Measurements from ENCODE around the gene TBKBP1. TPM values are rescaled to one million over a fixed set of nuclear protein-coding genes. Genes with fewer than 3 reads are reported as not detected.

TBKBP1 gene
- total and polyA plus RNA-seq, 2 experiments from 2014 or later = 22.6 to 143 TPM

DNA sequence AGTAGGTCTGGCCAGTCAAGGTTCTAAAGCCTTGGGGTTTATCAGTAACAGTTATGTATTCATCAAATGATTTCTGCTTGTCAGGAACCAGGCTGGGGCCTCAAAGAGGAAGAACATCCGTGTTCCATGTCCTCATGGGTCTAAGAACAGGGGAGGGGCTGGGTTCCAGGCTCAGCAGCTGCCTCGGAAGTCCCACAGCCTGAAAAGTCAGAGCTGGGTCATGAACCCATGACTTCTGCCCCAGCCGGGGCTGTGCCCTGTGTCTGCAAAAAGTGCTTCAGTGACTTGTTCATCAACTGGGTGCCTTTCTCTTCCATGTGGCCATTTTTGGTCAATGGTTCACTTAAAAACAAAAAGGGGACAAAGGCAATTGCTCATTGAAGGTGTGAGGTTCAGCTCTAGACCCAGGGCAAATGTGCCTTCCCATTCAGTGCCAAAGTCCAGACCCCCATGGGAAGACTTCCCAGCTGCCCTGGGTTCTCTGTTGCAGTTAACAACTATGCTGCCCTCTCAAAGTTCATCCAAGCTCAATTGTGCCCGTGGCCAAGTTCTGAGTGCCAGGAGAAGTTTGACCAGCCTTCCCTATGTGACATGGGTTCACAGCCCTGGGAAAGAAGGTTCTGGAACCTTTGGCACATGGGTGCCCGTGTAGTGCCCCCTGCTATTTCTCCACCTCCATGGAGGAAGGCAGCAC is 18.5 kb downstream of the TBKBP1 start:
- no peak overlapping the region for H3K27ac ChIP-seq
- H3K27me3 ChIP-seq = no peaks in the 10 kb centered on the region
- no peaks in the 10 kb centered on the region for H3K9me3 ChIP-seq (ENCODE audit: low read depth)
- TF ChIP-seq, protein P1, sequence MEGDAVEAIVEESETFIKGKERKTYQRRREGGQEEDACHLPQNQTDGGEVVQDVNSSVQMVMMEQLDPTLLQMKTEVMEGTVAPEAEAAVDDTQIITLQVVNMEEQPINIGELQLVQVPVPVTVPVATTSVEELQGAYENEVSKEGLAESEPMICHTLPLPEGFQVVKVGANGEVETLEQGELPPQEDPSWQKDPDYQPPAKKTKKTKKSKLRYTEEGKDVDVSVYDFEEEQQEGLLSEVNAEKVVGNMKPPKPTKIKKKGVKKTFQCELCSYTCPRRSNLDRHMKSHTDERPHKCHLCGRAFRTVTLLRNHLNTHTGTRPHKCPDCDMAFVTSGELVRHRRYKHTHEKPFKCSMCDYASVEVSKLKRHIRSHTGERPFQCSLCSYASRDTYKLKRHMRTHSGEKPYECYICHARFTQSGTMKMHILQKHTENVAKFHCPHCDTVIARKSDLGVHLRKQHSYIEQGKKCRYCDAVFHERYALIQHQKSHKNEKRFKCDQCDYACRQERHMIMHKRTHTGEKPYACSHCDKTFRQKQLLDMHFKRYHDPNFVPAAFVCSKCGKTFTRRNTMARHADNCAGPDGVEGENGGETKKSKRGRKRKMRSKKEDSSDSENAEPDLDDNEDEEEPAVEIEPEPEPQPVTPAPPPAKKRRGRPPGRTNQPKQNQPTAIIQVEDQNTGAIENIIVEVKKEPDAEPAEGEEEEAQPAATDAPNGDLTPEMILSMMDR (IDR thresholded peaks at IDR 0.05; ENCODE audit: low read depth, low read length) = no peak
- H3K4me1 ChIP-seq (ENCODE audit: low read depth) = peaks cover 3% of the 10 kb centered on the region
- H3K36me3 ChIP-seq = peaks cover 9% of the 10 kb centered on the region
- no peak for DNase-seq (ENCODE audit: low read depth in 1 of 2, low spot score in 1 of 2)
- H3K4me3 ChIP-seq = no peak overlapping the region

GRCh38 chr17:47713980-47714700 is 20.2 kb downstream of the TBKBP1 start:
- Histone ChIP-seq H3K4me1 (ENCODE audit: low read depth) (no peaks in the 10 kb centered on the region), H3K36me3 (peaks cover 9% of the 10 kb centered on the region), H3K9me3 (ENCODE audit: low read depth) (no peaks in the 10 kb centered on the region), H3K27me3 (no peaks in the 10 kb centered on the region), H3K4me3 (no peak overlapping the region), H3K27ac (no peak overlapping the region)
- no peak for DNase-seq (ENCODE audit: low read depth in 1 of 2, low spot score in 1 of 2)
- TF ChIP-seq, protein P1 (IDR thresholded peaks at IDR 0.05; ENCODE audit: low read depth, low read length) = no peak

GRCh38 chr17:47714773-47715396 is 20.9 kb downstream of the TBKBP1 start:
- H3K9me3 ChIP-seq (ENCODE audit: low read depth) = no peaks in the 10 kb centered on the region
- DNase-seq (ENCODE audit: low read depth in 1 of 2, low spot score in 1 of 2) = no peak

GRCh38 chr17:47715669-47716325 is 21.8 kb downstream of the TBKBP1 start:
- H3K27ac ChIP-seq = no peak overlapping the region
- no peaks in the 10 kb centered on the region for H3K36me3 ChIP-seq
- no peak for DNase-seq (ENCODE audit: low read depth in 1 of 2, low spot score in 1 of 2)
- TF ChIP-seq, protein P1 (IDR thresholded peaks at IDR 0.05; ENCODE audit: low read depth, low read length) = no peak
- H3K27me3 ChIP-seq = peaks cover under 1% of the 10 kb centered on the region
- no peak overlapping the region for H3K4me3 ChIP-seq
- no peaks in the 10 kb centered on the region for H3K4me1 ChIP-seq (ENCODE audit: low read depth)
- H3K9me3 ChIP-seq (ENCODE audit: low read depth) = no peaks in the 10 kb centered on the region

More at GRCh38 chr17:47714773-47715396, 20.9 kb downstream of the TBKBP1 start:
- Histone ChIP-seq H3K27ac (no peak overlapping the region), H3K4me1 (ENCODE audit: low read depth) (no peaks in the 10 kb centered on the region), H3K27me3 (no peaks in the 10 kb centered on the region), H3K4me3 (no peak overlapping the region), H3K36me3 (peaks cover 4% of the 10 kb centered on the region)
- TF ChIP-seq, protein P1 (IDR thresholded peaks at IDR 0.05; ENCODE audit: low read depth, low read length) = no peak

DNA sequence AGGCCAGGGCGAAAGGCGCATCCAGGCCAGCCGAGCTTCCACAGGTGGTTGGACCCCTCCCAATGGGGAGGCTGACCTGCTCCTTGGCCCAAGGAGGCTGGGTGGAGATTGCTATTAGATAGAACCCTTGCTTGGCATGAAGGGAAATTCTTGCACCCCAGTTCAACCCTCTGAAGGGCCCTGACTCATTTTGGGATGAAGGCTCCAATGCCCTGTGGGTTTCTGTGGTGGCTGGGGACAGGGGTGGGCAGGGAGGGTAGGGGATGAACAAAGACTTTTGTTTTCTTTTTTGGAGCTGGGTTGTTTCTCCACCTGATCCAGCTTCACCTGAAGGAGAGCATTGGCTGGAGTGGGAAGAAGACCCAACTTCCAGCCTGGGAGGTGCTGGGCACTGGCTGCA is 22.4 kb downstream of the TBKBP1 start:
- TF ChIP-seq, protein P1 (IDR thresholded peaks at IDR 0.05; ENCODE audit: low read depth, low read length) = no peak

More for the DNA sequence above, 22.4 kb downstream of the TBKBP1 start:
- Histone ChIP-seq H3K27me3 (peaks cover 2% of the 10 kb centered on the region), H3K9me3 (ENCODE audit: low read depth) (no peaks in the 10 kb centered on the region), H3K27ac (no peak overlapping the region), H3K4me3 (no peak overlapping the region), H3K4me1 (ENCODE audit: low read depth) (no peaks in the 10 kb centered on the region), H3K36me3 (no peaks in the 10 kb centered on the region)
- no peak for DNase-seq (ENCODE audit: low read depth in 1 of 2, low spot score in 1 of 2)
